Upper lobe of right lung (tissue), 1 donor: ENCODE data around the gene PWWP2B. TPM values are rescaled to one million over a fixed set of nuclear protein-coding genes. Genes with fewer than 3 reads are reported as not detected.

Source experiments
- ATAC-seq: fragments of 200-7000 bp; cut with Tn5 transposase; one replicate; pipeline ENCODE4 v1.9.1; 2020; ENCODE audit warnings: mild to moderate bottlenecking, moderate library complexity
- DNase-seq: peaks from one replicate; pipeline ENCODE4 v3.0.0-alpha.2; 2020
- H3K27ac ChIP-seq: fragments of 200-600 bp; one replicate; pipeline ENCODE4 v1.8.0; 2022
- H3K27me3 ChIP-seq: fragments of 200-600 bp; one replicate; pipeline ENCODE4 v1.8.0; 2022; ENCODE audit warnings: mild to moderate bottlenecking
- H3K36me3 ChIP-seq: fragments of 200-600 bp; one replicate; pipeline ENCODE4 v1.8.0; 2022
- H3K4me1 ChIP-seq: fragments of 200-600 bp; one replicate; pipeline ENCODE4 v1.8.0; 2022
- H3K4me3 ChIP-seq: fragments of 200-600 bp; one replicate; pipeline ENCODE4 v1.8.0; 2022; ENCODE audit warnings: mild to moderate bottlenecking
- H3K9me3 ChIP-seq: fragments of 200-600 bp; one replicate; pipeline ENCODE4 v1.8.0; 2022
- CTCF ChIP-seq: fragments of 200-600 bp; IDR thresholded peaks from one replicate; pipeline ENCODE4 v1.8.0; 2022; ENCODE audit warnings: antibody characterized with exemption
- intact Hi-C: fragments of 100-400 bp; cut with DNase I; formaldehyde crosslinking; loops from one replicate; pipeline ENCODE4 v1.11.0; 2022
- total RNA-seq: library from RNA; stranded (reverse); fragmentation: NEBNext Ultra II Directional; extraction: Animal tissue kit (Norgen Biotek cat#: 25700); gene quantifications from one replicate; pipeline ENCODE4 v1.2.1, GENCODE V29; 2021
- donor health status: DM: no; HTN: yes; CAD: no; lungs with severe emphysema.

Gene PWWP2B
- total RNA-seq, 1 donor from 2014 or later = 26.0 TPM

GRCh38 chr10:132455441-132455971 is 58.5 kb downstream of the PWWP2B start:
- no peak overlapping the region for H3K27ac ChIP-seq
- H3K4me3 ChIP-seq = no peak overlapping the region
- DNase-seq (no peak), ATAC-seq (no peak)
- intact Hi-C loops = loop anchor here (10.0 kb wide), 1 partner anchor 231 kb away; no protein-coding TSS in a partner anchor
- no peak for TF ChIP-seq CTCF
- H3K4me1 ChIP-seq = peaks cover 23% of the 10 kb centered on the region
- no peaks in the 10 kb centered on the region for H3K9me3 ChIP-seq
- no peaks in the 10 kb centered on the region for H3K36me3 ChIP-seq
- H3K27me3 ChIP-seq = no peaks in the 10 kb centered on the region

GRCh38 chr10:132455986-132456847 is 59.2 kb downstream of the PWWP2B start:
- no peak for ATAC-seq
- peaks cover 23% of the 10 kb centered on the region for H3K4me1 ChIP-seq
- TF ChIP-seq CTCF = no peak
- no peak for DNase-seq
- H3K4me3 ChIP-seq = no peak overlapping the region
- no peak overlapping the region for H3K27ac ChIP-seq
- H3K36me3 ChIP-seq = no peaks in the 10 kb centered on the region
- no peaks in the 10 kb centered on the region for H3K9me3 ChIP-seq
- intact Hi-C loops = loop anchor here (10.0 kb wide), 1 partner anchor 231 kb away; no protein-coding TSS in a partner anchor
- no peaks in the 10 kb centered on the region for H3K27me3 ChIP-seq

GRCh38 chr10:132456881-132457280 is 59.9 kb downstream of the PWWP2B start:
- no peak for ATAC-seq
- DNase-seq = no peak
- no peak overlapping the region for H3K27ac ChIP-seq
- TF ChIP-seq CTCF = no peak
- peaks cover 23% of the 10 kb centered on the region for H3K4me1 ChIP-seq
- H3K4me3 ChIP-seq = no peak overlapping the region
- H3K27me3 ChIP-seq = no peaks in the 10 kb centered on the region
- intact Hi-C loops = loop anchor here (10.0 kb wide), 1 partner anchor 232 kb away; no protein-coding TSS in a partner anchor
- no peaks in the 10 kb centered on the region for H3K36me3 ChIP-seq
- no peaks in the 10 kb centered on the region for H3K9me3 ChIP-seq

GRCh38 chr10:132457328-132458070 is 60.5 kb downstream of the PWWP2B start:
- Histone ChIP-seq H3K27ac (no peak overlapping the region), H3K9me3 (no peaks in the 10 kb centered on the region), H3K4me3 (no peak overlapping the region), H3K27me3 (no peaks in the 10 kb centered on the region), H3K4me1 (peaks cover 17% of the 10 kb centered on the region), H3K36me3 (no peaks in the 10 kb centered on the region)
- TF ChIP-seq CTCF = no peak
- DNase-seq = no peak
- ATAC-seq = no peak
- intact Hi-C loops = loop anchor here (10.0 kb wide), 1 partner anchor 233 kb away; no protein-coding TSS in a partner anchor

DNA sequence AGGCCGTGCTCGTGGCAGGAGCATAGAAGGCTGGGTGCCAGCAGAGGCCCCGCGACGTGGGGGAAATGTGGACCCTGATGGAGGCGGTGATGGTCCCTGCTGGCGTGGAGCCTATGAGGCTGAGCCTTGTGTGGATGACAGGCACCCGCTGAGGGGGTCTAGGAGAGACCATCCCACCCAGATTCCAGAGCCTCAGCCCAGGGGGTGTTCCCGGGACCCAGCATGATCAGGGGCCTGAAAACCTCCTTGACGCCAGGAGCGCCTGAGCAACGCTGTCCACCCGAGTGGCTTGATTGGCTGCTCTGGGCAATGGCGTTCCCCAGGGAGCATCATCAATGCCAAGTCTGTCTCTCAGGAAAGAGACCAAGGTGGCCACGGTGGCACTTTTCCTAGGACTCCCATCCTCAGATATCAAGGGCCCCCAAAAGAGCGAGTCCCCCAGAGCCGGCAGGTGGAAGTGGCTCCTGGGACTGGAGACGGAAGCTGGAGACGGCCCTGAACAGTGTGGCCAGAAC is 61.1 kb downstream of the PWWP2B start:
- intact Hi-C loops = loop anchor here (10.0 kb wide), 1 partner anchor 233 kb away; no protein-coding TSS in a partner anchor
- DNase-seq (no peak), ATAC-seq (no peak)
- no peak overlapping the region for H3K4me3 ChIP-seq
- H3K27ac ChIP-seq = no peak overlapping the region
- TF ChIP-seq CTCF = no peak
- no peaks in the 10 kb centered on the region for H3K36me3 ChIP-seq
- no peaks in the 10 kb centered on the region for H3K27me3 ChIP-seq
- peaks cover 10% of the 10 kb centered on the region for H3K4me1 ChIP-seq
- no peaks in the 10 kb centered on the region for H3K9me3 ChIP-seq
